OCI-M2 (cell line): Measurements from ENCODE around the gene INTS4.
"Not testable (repeated sequence)": the region's sequence is repeated elsewhere in the genome, so short reads cannot be mapped to it uniquely, and the experiment has no call there.

Source experiments
- DNase-seq: peaks from one replicate; lab custom pipeline; 2025; ENCODE audit not compliant: unreplicated experiment; lab: John Stamatoyannopoulos, UW

Gene INTS4

GRCh38 chr11:78025378-78025777 lies 30.9 kb upstream of the INTS4 start:
- DNase-seq, result no peak

GRCh38 chr11:78023426-78023825 lies 29.0 kb upstream of the INTS4 start:
- no peak for DNase-seq

GRCh38 chr11:78022397-78023396 lies 28.2 kb upstream of the INTS4 start, which contains the start of gene KCTD14:
Gene KCTD14 (minus strand): TSS chr11:78023276. CDS start chr11:78023249, 27 bp downstream.
- DNase-seq, result no peak

- DNase-seq, result no peak
Measured at GRCh38 chr11:78021611-78022010, 27.1 kb upstream of the INTS4 start.

GRCh38 chr11:78020246-78020645 lies 25.8 kb upstream of the INTS4 start:
- no peak for DNase-seq

GRCh38 chr11:78019808-78020207 lies 25.3 kb upstream of the INTS4 start:
- no peak for DNase-seq

GRCh38 chr11:78015878-78016277 lies 21.4 kb upstream of the INTS4 start:
- no peak for DNase-seq

- not testable (repeated sequence) for DNase-seq
Measured at GRCh38 chr11:78014937-78015520, 20.6 kb upstream of the INTS4 start.

GRCh38 chr11:78011301-78011700 lies 16.8 kb upstream of the INTS4 start:
- no peak for DNase-seq

GRCh38 chr11:78010755-78011154 lies 16.3 kb upstream of the INTS4 start:
- DNase-seq, result no peak

- no peak for DNase-seq
Measured at GRCh38 chr11:78010304-78010703, 15.8 kb upstream of the INTS4 start.

- DNase-seq, result no peak
Measured at GRCh38 chr11:78009062-78009461, 14.6 kb upstream of the INTS4 start.

GRCh38 chr11:78000193-78000592 lies 5.7 kb upstream of the INTS4 start:
- no peak for DNase-seq

- no peak for DNase-seq
Measured at GRCh38 chr11:77999446-78000030, 5.1 kb upstream of the INTS4 start.

- DNase-seq, result no peak
Measured at GRCh38 chr11:77993902-77994301, 566 bp downstream of the INTS4 start.

- DNase-seq, result no peak
Measured at GRCh38 chr11:77990981-77991380, 3.5 kb downstream of the INTS4 start.

GRCh38 chr11:77986456-77986855 lies 8.0 kb downstream of the INTS4 start:
- DNase-seq, result not testable (repeated sequence)

GRCh38 chr11:77981346-77981947 lies 13.0 kb downstream of the INTS4 start:
- no peak for DNase-seq

- DNase-seq, result no peak
Measured at GRCh38 chr11:77968337-77968736, 26.1 kb downstream of the INTS4 start.

- no peak for DNase-seq
Measured at GRCh38 chr11:77967753-77968152, 26.7 kb downstream of the INTS4 start.

GRCh38 chr11:77967121-77967520 lies 27.3 kb downstream of the INTS4 start:
- no peak for DNase-seq
